A549 (cell line): ENCODE results near the gene GTPBP2. TPM values are rescaled to one million over a fixed set of nuclear protein-coding genes. Genes with fewer than 3 reads are reported as not detected.
A peak's percentile ranks its signal among the peaks of the same experiment; 100 is the strongest.

Source experiments
- ATAC-seq, 2 experiments: fragments of 200-7000 bp in 1 of 2; fragments of >200 bp in 1 of 2; cut with Nextera tagmentation in 1 of 2; cut with Tn5 transposase in 1 of 2; 3 replicates each; pipeline versions ENCODE4 v1.8.0 to v1.9.1; 2018 to 2020; ENCODE audit warnings: mild to moderate bottlenecking in 1 of 2, moderate library complexity in 1 of 2
- CTCF ChIA-PET: fragments of 300-600 bp; sonication (Branson Sonifier 250); formaldehyde crosslinking; extraction: SDS; loops from one replicate; lab custom pipeline; 2021; ENCODE audit warnings: antibody characterized with exemption, inconsistent platforms; lab: Yijun Ruan, JAX
- POLR2A ChIA-PET: fragments of 350-600 bp; formaldehyde crosslinking; extraction: SDS; loops from one replicate; lab custom pipeline; 2021; ENCODE audit warnings: antibody characterized with exemption, inconsistent platforms; lab: Yijun Ruan, JAX
- DNase-seq, 2 experiments: peaks; one replicate each; pipeline versions ENCODE4 v3.0.0 to v3.0.0-alpha.2; 2011 to 2016; ENCODE audit warnings: low read depth in 1 of 2, low spot score in 1 of 2
- FAIRE-seq: peaks from 2 replicates; lab custom pipeline; 2011; peaks lifted over from hg19 to GRCh38; lab: Jason Lieb, UNC
- H3K27ac ChIP-seq, 2 experiments: fragments of >200 bp; sonication (Bioruptor Twin); formaldehyde crosslinking; 3 replicates each; pipeline ENCODE4 v1.5.1; 2016 to 2017
- H3K4me1 ChIP-seq: fragments of >200 bp; sonication (Bioruptor Twin); formaldehyde crosslinking; 3 replicates; pipeline ENCODE4 v1.6.1; 2016
- H3K4me2 ChIP-seq: fragments of >200 bp; sonication (Bioruptor Twin); formaldehyde crosslinking; 3 replicates; pipeline ENCODE4 v1.6.1; 2016
- H3K4me3 ChIP-seq: fragments of >200 bp; sonication (Bioruptor Twin); formaldehyde crosslinking; 3 replicates; pipeline ENCODE4 v1.5.1; 2016
- H3K9me3 ChIP-seq: fragments of >200 bp; sonication (Bioruptor Twin); formaldehyde crosslinking; 3 replicates; pipeline ENCODE4 v1.6.1; 2016
- CBX2 ChIP-seq: fragments of 200-600 bp; sonication (generic); IDR thresholded peaks from 2 replicates; pipeline ENCODE4 v1.6.1; 2016; ENCODE audit warnings: low read depth, mild to moderate bottlenecking, borderline replicate concordance
- EHF ChIP-seq: fragments of 250-450 bp; sonication (Bioruptor Pico); IDR thresholded peaks from 2 replicates; pipeline ENCODE4 v1.5.0; 2020; ENCODE audit warnings: mild to moderate bottlenecking
- FOSL2 ChIP-seq, 2 experiments: fragments of 450-650 bp in 1 of 2; fragments of >200 bp in 1 of 2; sonication (Bioruptor Twin) in 1 of 2; formaldehyde crosslinking; IDR thresholded peaks; 2 replicates each; pipeline versions ENCODE4 v1.5.0 to v1.6.1; 2016 to 2020; ENCODE audit warnings: mild to moderate bottlenecking in 1 of 2, moderate library complexity in 1 of 2
- GATA3 ChIP-seq: IDR thresholded peaks from 2 replicates; pipeline ENCODE4 v1.6.1; 2012; ENCODE audit warnings: borderline replicate concordance
- HOXB13 ChIP-seq: fragments of 250-450 bp; sonication (Bioruptor Pico); IDR thresholded peaks from 2 replicates; pipeline ENCODE4 v1.5.0; 2020; ENCODE audit warnings: low read depth, mild to moderate bottlenecking, moderate library complexity
- JUN ChIP-seq, 2 experiments: fragments of >200 bp; sonication (Bioruptor Twin); formaldehyde crosslinking; IDR thresholded peaks; 2 replicates in 1 of 2; 3 replicates in 1 of 2; pipeline ENCODE4 v1.6.1; 2016 to 2017
- JUNB ChIP-seq: fragments of >200 bp; sonication (Bioruptor Twin); formaldehyde crosslinking; IDR thresholded peaks from 2 replicates; pipeline ENCODE4 v1.6.1; 2016
- KDM1A ChIP-seq: fragments of 200-600 bp; sonication (generic); IDR thresholded peaks from 2 replicates; pipeline ENCODE4 v1.6.1; 2016; ENCODE audit warnings: low read depth, mild to moderate bottlenecking
- KDM5A ChIP-seq: fragments of 200-600 bp; sonication (generic); IDR thresholded peaks from 2 replicates; pipeline ENCODE4 v1.6.1; 2016; ENCODE audit warnings: antibody characterized with exemption, mild to moderate bottlenecking
- PHF8 ChIP-seq: fragments of 200-600 bp; sonication (generic); IDR thresholded peaks from 2 replicates; pipeline ENCODE4 v1.6.1; 2016; ENCODE audit warnings: low read depth, mild to moderate bottlenecking, antibody characterized with exemption, moderate library complexity, borderline replicate concordance
- POLR2AphosphoS2 ChIP-seq: conservative IDR thresholded peaks from 2 replicates; pipeline ENCODE4 v1.6.1; 2012; ENCODE audit warnings: low read length, improper control_type of control experiment, inconsistent platforms
- RAD21 ChIP-seq, 2 experiments: fragments of >200 bp in 1 of 2; sonication (Bioruptor Twin) in 1 of 2; formaldehyde crosslinking in 1 of 2; IDR thresholded peaks in 1 of 2; conservative IDR thresholded peaks in 1 of 2; 2 replicates in 1 of 2; 3 replicates in 1 of 2; pipeline ENCODE4 v1.6.1; 2012 to 2018; ENCODE audit warnings: inconsistent platforms in 1 of 2
- RARB ChIP-seq: fragments of 250-450 bp; sonication (Bioruptor Pico); IDR thresholded peaks from 2 replicates; pipeline ENCODE4 v1.8.0; 2021; ENCODE audit warnings: mild to moderate bottlenecking, moderate library complexity
- SMC3 ChIP-seq: fragments of >200 bp; sonication (Bioruptor Twin); formaldehyde crosslinking; IDR thresholded peaks from 3 replicates; pipeline ENCODE4 v1.6.1; 2018; ENCODE audit warnings: inconsistent platforms
- TFCP2L1 ChIP-seq: fragments of 250-450 bp; sonication (Bioruptor Pico); IDR thresholded peaks from 2 replicates; pipeline ENCODE4 v1.5.0; 2021; ENCODE audit warnings: mild to moderate bottlenecking
- TP53 ChIP-seq: fragments of 250-450 bp; sonication (Bioruptor Pico); IDR thresholded peaks from 2 replicates; pipeline ENCODE4 v1.5.0; 2021; ENCODE audit warnings: mild to moderate bottlenecking, moderate library complexity
- ZFP36 ChIP-seq: fragments of 450-650 bp; IDR thresholded peaks from 2 replicates; pipeline ENCODE4 v1.6.1; 2014; ENCODE audit warnings: borderline replicate concordance; ENCODE audit not compliant: partially characterized antibody
- WGBS: methylation state at CpG from one replicate; pipeline ENCODE4 v1.1.6; 2017; ENCODE audit errors: missing lambda C conversion rate; 5-methylcytosine and 5-hydroxymethylcytosine counted together
- polyA plus RNA-seq, 4 experiments: library from polyadenylated mRNA; depleted of rRNA in 3 of 4; stranded (reverse); fragments of >200 nt; fragmentation: RNase III in 1 of 4; extraction: RNeasy Plus Mini Kit Qiagen cat#74134 plus additional on column Dnase treatment in 1 of 4; gene quantifications; 2 replicates in 3 of 4; 3 replicates in 1 of 4; pipeline ENCODE4 v1.2.3, GENCODE V29; 2011 to 2017
- TF ChIP-seq, protein P1 (sequence below): fragments of 150-350 bp; IDR thresholded peaks from 2 replicates; pipeline ENCODE4 v1.6.1; 2014; ENCODE audit warnings: low read depth, mild to moderate bottlenecking, low read length
- TF ChIP-seq, protein P2 (sequence below): fragments of >200 bp; sonication (Bioruptor Twin); formaldehyde crosslinking; IDR thresholded peaks from 3 replicates; pipeline ENCODE4 v1.5.1; 2016
- TF ChIP-seq, protein P3 (sequence below): fragments of >200 bp; sonication (Bioruptor Twin); formaldehyde crosslinking; IDR thresholded peaks from 3 replicates; pipeline ENCODE4 v1.6.1; 2016

Gene GTPBP2
- polyA plus RNA-seq, 2 of the 4 experiments (the other 2 are of a cell fraction) = 28.9 to 59.6 TPM

DNA sequence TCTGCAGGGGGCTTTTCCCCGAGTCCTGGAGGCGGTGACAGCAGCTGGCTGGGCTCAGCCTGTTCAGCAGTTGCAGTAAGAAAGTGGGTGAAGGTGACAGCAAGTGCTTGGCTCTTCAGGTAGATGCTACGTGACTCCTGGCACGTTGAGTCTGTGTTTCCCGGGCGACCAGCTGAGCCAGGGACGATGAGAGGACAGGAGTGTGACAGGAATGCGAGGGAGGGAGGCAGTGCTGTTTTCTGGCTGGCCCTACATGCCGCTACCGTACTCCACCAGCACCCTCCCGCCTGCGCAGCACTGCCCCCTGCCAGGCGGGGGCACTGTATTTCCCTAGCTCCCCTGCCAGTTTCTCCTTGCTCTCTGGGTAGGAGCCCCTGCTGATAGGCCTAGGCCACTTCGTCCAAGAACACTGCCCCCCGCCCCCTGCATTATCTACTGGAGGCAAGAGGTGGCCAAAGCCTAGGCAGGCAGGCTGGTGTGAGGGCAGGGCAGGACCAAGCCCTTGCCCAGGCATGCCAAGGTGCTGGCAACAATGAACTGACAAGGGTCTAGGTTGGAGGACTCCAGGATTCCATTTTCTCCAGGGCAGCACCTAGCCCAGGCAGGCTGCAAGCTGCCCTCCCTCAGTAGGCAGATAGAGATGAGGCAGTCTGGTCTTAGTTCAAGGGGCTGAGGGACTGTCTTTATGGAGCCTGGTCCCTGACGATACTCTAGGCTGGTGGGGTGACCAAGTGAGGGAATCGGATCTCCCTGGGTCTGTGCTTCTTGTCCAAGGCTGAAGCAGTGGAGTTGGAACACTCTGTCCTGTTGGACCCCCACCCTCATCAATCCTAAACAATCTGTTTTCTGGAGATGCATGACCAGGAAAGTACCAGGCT lies 39.3 kb upstream of the GTPBP2 start:
- WGBS = 49% methylated on average over 10 of the region's 17 CpGs
- TF ChIP-seq EHF (CRISPR knock-in tag) (no peak), RAD21 (conservative IDR thresholded peaks at IDR 0.05 in 1 of 2, IDR thresholded peaks at IDR 0.05 in 1 of 2) (peak; percentile 29 to 34; a peak in 2 of 5 replicates), POLR2AphosphoS2 (no peak), RARB (CRISPR knock-in tag) (no peak), SMC3 (0 out of 3 replicates have a peak, but pooled peaks have one; percentile 28), FOSL2 (IDR thresholded peaks at IDR 0.05) (no peak), FOSL2 (CRISPR knock-in tag; IDR thresholded peaks at IDR 0.05) (no peak), PHF8 (no peak), KDM1A (no peak)
- TF ChIP-seq, protein P1, sequence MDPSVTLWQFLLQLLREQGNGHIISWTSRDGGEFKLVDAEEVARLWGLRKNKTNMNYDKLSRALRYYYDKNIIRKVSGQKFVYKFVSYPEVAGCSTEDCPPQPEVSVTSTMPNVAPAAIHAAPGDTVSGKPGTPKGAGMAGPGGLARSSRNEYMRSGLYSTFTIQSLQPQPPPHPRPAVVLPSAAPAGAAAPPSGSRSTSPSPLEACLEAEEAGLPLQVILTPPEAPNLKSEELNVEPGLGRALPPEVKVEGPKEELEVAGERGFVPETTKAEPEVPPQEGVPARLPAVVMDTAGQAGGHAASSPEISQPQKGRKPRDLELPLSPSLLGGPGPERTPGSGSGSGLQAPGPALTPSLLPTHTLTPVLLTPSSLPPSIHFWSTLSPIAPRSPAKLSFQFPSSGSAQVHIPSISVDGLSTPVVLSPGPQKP = no peak
- TF ChIP-seq, protein P2, sequence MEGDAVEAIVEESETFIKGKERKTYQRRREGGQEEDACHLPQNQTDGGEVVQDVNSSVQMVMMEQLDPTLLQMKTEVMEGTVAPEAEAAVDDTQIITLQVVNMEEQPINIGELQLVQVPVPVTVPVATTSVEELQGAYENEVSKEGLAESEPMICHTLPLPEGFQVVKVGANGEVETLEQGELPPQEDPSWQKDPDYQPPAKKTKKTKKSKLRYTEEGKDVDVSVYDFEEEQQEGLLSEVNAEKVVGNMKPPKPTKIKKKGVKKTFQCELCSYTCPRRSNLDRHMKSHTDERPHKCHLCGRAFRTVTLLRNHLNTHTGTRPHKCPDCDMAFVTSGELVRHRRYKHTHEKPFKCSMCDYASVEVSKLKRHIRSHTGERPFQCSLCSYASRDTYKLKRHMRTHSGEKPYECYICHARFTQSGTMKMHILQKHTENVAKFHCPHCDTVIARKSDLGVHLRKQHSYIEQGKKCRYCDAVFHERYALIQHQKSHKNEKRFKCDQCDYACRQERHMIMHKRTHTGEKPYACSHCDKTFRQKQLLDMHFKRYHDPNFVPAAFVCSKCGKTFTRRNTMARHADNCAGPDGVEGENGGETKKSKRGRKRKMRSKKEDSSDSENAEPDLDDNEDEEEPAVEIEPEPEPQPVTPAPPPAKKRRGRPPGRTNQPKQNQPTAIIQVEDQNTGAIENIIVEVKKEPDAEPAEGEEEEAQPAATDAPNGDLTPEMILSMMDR = peak; percentile 34; the same call in 2 of the 3 replicates
- peak; percentile 72 to 82 for ATAC-seq
- DNase-seq = peak; percentile 36 to 63
- H3K4me3 ChIP-seq = no peak overlapping the region
- peaks cover 14% of the 10 kb centered on the region; the same call in 2 of the 3 replicates for H3K4me1 ChIP-seq
- ChIA-PET POLR2A (interaction anchor here (0.9 to 1.6 kb wide), 2 partner anchors 9 to 39 kb away, joined by 3 to 4 read pairs; partner anchors contain the start of gene GTPBP2), CTCF (interaction anchor here (0.8 to 11.5 kb wide), 30 partner anchors 7 to 417 kb away, joined by 3 to 72 read pairs (median 6); partner anchors contain the start of genes RSPH9 and VEGFA)
- peak overlapping the region; percentile 5; the same call in 2 of the 3 replicates for H3K4me2 ChIP-seq
- no peak for FAIRE-seq
- H3K9me3 ChIP-seq = no peaks in the 10 kb centered on the region
- peak overlapping the region; percentile 19 to 66; a peak in 3 of 6 replicates for H3K27ac ChIP-seq

DNA sequence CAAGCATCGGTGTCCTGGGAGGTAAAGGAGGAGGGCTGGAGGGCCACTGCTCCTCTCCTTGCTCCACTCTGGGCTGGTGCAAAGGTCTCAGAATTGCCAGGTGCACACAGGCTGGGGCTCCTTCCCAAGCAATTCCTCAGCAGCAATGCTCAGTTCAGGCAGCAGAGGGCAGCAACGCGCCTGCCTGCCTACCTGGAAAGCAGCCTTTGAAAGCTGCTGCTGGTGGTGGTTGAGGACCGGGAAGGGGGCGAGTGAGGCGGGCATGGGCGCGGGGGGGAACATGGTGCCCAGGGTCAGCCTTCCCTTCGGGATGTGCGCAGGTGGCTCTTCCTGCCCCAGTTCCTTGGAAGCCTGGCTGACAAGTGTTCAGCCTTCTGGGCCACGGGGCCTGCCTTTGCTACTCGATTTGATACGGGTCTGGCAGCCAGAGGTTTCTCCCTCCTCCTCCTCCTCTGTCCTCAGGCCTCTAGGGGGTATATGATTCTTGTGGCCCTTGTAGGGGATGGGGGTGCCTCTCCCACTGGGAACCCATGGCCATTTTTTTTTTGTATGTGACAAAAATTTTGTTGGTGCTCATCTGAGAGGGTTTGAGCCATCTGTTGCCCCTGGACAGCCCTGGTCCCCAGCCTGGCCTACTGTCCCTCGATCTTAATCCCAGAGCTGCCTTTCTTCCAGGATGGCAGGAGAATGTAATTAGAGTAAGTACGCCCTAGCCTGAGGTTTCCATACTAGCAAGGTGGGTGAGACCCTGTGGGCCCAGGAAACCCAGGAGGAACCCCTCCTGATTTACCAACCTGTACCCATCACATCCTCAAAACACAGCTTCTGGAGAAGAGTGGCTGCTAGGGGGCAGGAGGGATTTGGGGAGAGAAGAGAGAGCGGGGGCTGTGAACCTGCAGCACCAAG lies 38.4 kb upstream of the GTPBP2 start:
- Histone ChIP-seq H3K9me3 (no peaks in the 10 kb centered on the region), H3K27ac (peak overlapping the region; percentile 28 to 66; a peak in 2 of 6 replicates), H3K4me2 (peak overlapping the region; percentile 48; the same call in 2 of the 3 replicates), H3K4me1 (peaks cover 14% of the 10 kb centered on the region; the same call in 2 of the 3 replicates)
- no peak for TF ChIP-seq TP53 (CRISPR knock-in tag)
- TF ChIP-seq TFCP2L1 = 0 out of 2 replicates have a peak, but pooled peaks have one; percentile 58
- 0 out of 2 replicates have a peak, but pooled peaks have one; percentile 27 for TF ChIP-seq POLR2AphosphoS2
- TF ChIP-seq, protein P3, sequence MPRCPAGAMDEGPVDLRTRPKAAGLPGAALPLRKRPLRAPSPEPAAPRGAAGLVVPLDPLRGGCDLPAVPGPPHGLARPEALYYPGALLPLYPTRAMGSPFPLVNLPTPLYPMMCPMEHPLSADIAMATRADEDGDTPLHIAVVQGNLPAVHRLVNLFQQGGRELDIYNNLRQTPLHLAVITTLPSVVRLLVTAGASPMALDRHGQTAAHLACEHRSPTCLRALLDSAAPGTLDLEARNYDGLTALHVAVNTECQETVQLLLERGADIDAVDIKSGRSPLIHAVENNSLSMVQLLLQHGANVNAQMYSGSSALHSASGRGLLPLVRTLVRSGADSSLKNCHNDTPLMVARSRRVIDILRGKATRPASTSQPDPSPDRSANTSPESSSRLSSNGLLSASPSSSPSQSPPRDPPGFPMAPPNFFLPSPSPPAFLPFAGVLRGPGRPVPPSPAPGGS = no peak
- TF ChIP-seq RAD21 (conservative IDR thresholded peaks at IDR 0.05 in 1 of 2, IDR thresholded peaks at IDR 0.05 in 1 of 2) = peak; percentile 87 to 88
- TF ChIP-seq CBX2 = no peak
- no peak for TF ChIP-seq GATA3
- TF ChIP-seq KDM5A = no peak
- peak in 1 of 2 experiments; percentile 38; a peak in 1 of 5 replicates for TF ChIP-seq JUN (IDR thresholded peaks at IDR 0.05)
- no peak for TF ChIP-seq ZFP36
- TF ChIP-seq, protein P2 = peak; percentile 77
- TF ChIP-seq FOSL2 (IDR thresholded peaks at IDR 0.05) = no peak
- no peak for TF ChIP-seq FOSL2 (CRISPR knock-in tag; IDR thresholded peaks at IDR 0.05)
- TF ChIP-seq HOXB13 (CRISPR knock-in tag) = no peak
- TF ChIP-seq JUNB = no peak
- peak; percentile 85 for TF ChIP-seq SMC3
- TF ChIP-seq, all 56 proteins: peak for 6
- DNase-seq (peak; percentile 54 to 68), FAIRE-seq (no peak), ATAC-seq (peak; percentile 71 to 81)
- CTCF ChIA-PET = interaction anchor here (0.6 to 11.5 kb wide), 47 partner anchors 8 to 465 kb away, joined by 3 to 72 read pairs (median 5); partner anchors contain the start of genes MRPS18A, RSPH9 and VEGFA
- POLR2A ChIA-PET = interaction anchor here (0.9 to 1.6 kb wide), 2 partner anchors 10 to 38 kb away, joined by 3 to 4 read pairs; partner anchors contain the start of gene GTPBP2
- no peak overlapping the region for H3K4me3 ChIP-seq
- 44% methylated on average over 5 of the region's 16 CpGs for WGBS
